WI38 (cell line): ENCODE measurements around the gene AHDC1.
"Not testable (repeated sequence)": the region's sequence is repeated elsewhere in the genome, so short reads cannot be mapped to it uniquely, and the experiment has no call there.

Source experiments
- H3K4me3 ChIP-seq: 2 replicates; pipeline ENCODE4 v1.5.1; 2011; ENCODE audit warnings: low read depth, mild to moderate bottlenecking, control low read depth, low read length
- CTCF ChIP-seq: IDR thresholded peaks from 2 replicates; pipeline ENCODE4 v1.5.1; 2012; ENCODE audit warnings: low read depth, mild to moderate bottlenecking, control low read depth, low read length

Gene AHDC1

GRCh38 chr1:27507960-27508665 is 95.8 kb downstream of the AHDC1 start:
- TF ChIP-seq CTCF = no peak
- H3K4me3 ChIP-seq = no peak overlapping the region

GRCh38 chr1:27506703-27507102 is 97.2 kb downstream of the AHDC1 start:
- no peak overlapping the region for H3K4me3 ChIP-seq
- TF ChIP-seq CTCF = no peak

- no peak overlapping the region for H3K4me3 ChIP-seq
- no peak for TF ChIP-seq CTCF
Observed at GRCh38 chr1:27505420-27505680, 98.6 kb downstream of the AHDC1 start.

- H3K4me3 ChIP-seq = no peak overlapping the region
- no peak for TF ChIP-seq CTCF
Observed at GRCh38 chr1:27504588-27505419, 99.1 kb downstream of the AHDC1 start.

- TF ChIP-seq CTCF = no peak
- H3K4me3 ChIP-seq = no peak overlapping the region
Observed at GRCh38 chr1:27503844-27504587, 99.9 kb downstream of the AHDC1 start.

- TF ChIP-seq CTCF = no peak
Observed at GRCh38 chr1:27503033-27503432, 100.9 kb downstream of the AHDC1 start.

GRCh38 chr1:27501159-27501558 is 102.8 kb downstream of the AHDC1 start:
- not testable (repeated sequence) for H3K4me3 ChIP-seq

More at GRCh38 chr1:27503033-27503432, 100.9 kb downstream of the AHDC1 start:
- H3K4me3 ChIP-seq = no peak overlapping the region
